NCI-H526 treated with DMSO at 0.1 percent for 48 hours (cell line): Measurements from ENCODE around the gene CHTF18.
A peak's percentile ranks its signal among the peaks of the same experiment; 100 is the strongest.

Experiments
- DNase-seq: peaks from one replicate; lab custom pipeline; 2025; lab: John Stamatoyannopoulos, UW

The CHTF18 gene

GRCh38 chr16:794091-794822 is 5.8 kb downstream of the CHTF18 start:
- no peak for DNase-seq

GRCh38 chr16:794853-795466 is 6.5 kb downstream of the CHTF18 start:
- DNase-seq = no peak

DNA sequence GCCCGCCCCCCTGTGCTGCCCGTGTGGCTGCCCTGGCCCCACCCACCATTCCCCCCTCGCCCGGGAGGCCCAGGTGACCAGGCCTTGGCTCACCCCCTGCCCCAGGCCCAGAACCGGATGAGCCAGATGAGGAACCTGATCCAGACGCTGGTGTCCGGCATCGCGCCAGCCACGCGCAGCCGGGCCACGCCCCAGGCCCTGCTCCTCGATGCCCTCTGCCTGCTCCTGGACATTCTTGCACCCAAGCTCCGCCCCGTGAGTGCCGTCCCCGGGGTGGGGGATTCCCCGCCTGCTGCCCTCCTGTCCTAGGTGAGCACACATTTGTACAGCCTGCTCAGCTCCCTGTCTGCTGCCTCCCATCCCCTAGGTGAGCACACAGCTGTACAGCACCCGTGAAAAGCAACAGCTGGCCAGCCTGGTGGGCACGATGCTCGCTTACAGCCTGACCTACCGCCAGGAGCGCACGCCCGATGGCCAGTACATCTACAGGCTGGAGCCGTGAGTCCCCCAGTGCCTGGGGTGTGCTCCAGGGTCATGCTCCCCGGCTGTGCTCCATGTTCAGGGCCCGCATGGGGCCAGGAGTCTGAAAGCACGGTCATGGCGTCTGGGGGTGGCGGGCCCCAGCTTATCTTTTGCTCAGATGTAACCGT is 7.3 kb downstream of the CHTF18 start:
- DNase-seq = no peak

GRCh38 chr16:796296-797119 is 8.1 kb downstream of the CHTF18 start:
- no peak for DNase-seq

- no peak for DNase-seq
Measured at GRCh38 chr16:797120-797420, 8.7 kb downstream of the CHTF18 start.

DNA sequence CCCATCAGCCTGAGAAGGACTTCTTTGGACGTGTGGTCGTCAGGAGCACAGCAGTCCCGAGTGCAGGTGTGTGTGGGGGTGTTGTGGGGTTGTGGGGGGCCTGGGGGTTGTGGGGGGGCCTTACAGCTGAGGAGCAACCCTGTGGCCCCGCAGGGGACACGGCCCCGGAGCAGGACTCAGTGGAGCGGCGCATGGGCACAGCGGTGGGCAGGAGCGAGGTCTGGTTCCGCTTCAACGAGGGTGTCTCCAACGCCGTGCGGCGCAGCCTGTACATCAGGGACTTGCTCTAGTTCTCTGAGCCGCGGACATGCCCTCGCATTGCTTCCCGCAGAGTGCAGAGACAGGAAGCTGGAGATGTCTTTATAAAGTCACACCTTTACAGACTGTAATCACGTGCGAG is 9.3 kb downstream of the CHTF18 start:
- DNase-seq = no peak

- DNase-seq = peak; percentile 49
Measured at GRCh38 chr16:798666-799065, 10.2 kb downstream of the CHTF18 start.

DNA sequence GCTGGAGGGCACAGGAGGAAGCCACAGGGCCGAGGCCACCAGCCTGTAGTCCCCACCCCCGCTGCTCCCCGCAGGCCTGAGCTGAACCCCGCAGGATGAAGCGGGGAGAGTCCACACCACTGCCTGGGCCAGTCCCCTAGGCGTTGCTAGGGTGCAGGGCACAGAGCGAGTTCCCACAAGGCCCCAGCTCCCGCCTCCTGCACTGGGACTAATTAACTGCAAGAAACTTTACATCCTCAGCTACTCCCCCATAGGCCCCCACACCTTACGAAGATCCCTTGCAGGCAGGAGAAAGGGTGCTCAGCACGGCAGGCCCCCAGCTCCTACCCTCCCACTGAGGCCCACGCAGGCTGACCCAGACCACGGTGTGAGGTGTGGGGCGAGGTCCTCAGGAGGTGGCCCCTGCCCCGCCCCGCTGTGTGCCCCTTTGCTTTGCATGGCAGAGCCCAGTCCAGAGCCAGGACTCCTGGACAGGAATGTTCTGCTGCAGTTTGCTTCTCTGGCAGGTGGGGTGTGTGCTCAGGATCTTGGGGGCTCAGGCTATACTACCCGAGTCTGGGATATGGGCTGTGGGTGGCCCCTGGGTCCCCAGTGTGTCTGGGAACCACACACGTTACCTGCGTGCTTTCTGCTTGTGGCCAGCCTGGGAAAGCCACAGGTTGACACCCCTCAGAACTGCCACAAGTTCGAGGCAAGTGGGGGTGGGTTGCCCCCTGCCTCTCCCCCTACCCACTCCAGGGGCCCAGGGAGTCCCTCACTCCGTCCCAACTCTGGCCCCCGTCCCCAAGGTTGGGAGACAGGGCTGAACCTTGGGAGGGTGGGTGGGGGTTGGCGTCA is 10.9 kb downstream of the CHTF18 start:
- DNase-seq = peak; percentile 32

DNA sequence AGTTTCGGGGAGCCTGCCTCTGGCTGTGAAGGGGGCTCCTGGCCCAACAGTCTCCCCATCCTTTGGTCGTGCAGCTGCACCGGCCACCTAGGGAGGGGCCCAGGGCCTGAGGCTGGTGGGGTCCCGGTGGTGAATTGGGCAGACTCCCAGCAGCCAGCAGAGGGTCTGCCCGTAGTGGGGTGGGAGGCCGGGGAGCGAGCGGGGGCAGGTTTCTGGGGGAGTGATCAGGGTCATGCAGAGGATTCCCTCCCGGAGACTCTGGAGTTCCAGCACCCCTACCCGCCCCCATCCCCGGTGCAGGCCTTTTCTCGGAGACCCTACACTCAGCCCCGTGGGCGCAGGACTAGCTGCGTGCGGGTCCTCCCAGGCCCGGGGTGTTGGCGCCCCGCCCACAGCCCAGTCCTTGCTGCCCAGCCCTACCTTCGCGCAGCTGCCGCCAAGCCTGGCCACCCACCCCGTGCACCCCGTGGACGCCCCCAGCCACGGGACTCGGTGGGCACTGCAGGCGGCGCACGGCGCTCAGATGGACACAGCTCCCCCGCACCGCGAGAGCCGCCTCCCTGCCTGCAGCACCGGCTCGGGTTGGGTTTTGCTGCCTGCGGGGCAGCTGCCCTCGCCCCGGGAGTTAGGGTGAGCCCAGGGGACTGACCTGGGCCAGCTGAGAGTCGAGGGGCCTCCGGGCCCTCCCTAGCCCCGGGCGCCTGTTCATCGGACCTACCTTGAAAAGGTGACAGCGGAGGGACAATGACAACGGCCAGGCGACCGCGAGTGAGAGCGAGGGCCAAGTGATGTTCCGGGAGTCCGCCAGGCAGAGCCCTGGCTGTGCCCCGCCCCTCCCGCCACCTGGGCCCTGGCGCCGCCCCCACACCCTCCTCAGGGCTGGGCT is 11.8 kb downstream of the CHTF18 start, which contains the start of gene GNG13:
TSS of gene GNG13 (minus strand) at position 787 of the 886 bp plus-strand sequence. CDS start 1,657 bp downstream, outside the sequence.
- DNase-seq = no peak

- no peak for DNase-seq
Measured at GRCh38 chr16:800834-801511, 12.6 kb downstream of the CHTF18 start.

DNA sequence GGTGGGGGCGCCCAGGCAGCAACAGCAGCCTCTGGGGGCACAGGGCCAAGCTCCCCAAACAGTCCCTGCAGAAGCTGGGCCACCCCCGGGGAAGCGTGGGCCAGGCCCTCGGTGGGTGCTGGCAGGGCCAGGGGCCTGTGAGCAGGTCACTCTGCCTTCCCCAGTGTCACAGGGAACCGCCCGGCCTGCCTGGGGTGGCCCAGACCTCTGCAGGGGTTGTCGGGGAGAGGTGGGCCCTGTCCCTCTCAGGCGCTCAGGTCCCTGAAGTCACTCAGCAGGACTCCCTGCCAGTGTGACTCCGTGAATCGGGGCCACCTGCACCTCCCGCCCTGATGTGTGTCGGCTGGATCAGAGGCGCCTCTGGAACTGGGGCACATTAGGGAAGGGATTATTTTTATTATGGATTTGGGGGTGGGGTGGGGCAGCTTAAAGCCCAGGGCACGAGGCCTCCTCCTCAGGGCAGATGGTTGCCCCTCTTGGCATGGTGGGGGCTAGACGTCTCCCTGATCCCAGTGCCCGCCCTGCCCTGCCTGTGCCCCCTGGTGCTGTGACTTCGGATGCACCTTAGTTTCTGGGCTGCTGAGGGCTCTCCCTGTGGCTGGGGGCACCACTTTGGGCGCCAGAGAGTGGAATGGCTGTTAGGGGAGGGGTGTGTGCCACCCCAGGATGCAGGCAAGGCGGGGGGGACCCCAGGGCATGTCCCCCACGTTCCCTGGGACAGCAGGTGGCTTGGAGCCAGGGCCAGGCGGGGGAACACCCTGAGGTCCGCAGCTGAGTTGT is 13.4 kb downstream of the CHTF18 start:
- no peak for DNase-seq

DNA sequence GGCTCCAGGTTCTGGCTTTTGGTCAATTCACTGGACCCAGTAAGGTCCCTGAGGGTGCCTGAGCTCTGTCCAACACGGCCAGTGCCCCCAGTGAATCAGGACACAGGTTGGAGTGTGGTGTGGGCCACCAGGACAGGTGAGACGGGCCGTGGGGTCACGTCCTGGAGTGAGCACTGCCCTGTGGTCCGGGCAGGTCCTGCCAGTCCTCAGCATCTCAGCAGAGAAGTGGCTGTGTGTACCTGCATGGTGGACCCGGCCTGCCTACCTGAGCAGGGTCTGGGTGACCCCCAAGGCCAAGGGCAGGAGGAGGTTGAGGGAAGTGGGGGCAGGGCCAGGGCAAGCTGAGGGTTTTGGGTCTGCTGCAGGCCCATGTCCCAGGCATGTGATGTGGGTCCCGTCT is 14.0 kb downstream of the CHTF18 start:
- DNase-seq = no peak

- no peak for DNase-seq
Measured at GRCh38 chr16:802914-803753, 14.7 kb downstream of the CHTF18 start.

DNA sequence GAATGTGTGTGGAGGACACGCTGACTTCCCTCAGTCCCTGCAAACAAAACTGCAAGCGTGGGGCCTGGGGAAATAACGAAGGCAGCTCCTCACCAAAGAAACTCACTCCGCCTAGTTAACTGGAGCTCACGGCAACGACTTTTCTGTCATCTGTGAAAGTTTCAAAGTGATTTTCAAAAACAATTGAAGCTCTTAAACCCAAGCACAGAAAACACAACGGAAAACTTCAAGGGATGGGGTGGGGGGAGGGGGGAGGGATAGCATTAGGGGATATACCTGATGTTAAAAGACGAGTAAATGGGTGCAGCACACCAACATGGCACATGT is 15.3 kb downstream of the CHTF18 start:
- DNase-seq = no peak

DNA sequence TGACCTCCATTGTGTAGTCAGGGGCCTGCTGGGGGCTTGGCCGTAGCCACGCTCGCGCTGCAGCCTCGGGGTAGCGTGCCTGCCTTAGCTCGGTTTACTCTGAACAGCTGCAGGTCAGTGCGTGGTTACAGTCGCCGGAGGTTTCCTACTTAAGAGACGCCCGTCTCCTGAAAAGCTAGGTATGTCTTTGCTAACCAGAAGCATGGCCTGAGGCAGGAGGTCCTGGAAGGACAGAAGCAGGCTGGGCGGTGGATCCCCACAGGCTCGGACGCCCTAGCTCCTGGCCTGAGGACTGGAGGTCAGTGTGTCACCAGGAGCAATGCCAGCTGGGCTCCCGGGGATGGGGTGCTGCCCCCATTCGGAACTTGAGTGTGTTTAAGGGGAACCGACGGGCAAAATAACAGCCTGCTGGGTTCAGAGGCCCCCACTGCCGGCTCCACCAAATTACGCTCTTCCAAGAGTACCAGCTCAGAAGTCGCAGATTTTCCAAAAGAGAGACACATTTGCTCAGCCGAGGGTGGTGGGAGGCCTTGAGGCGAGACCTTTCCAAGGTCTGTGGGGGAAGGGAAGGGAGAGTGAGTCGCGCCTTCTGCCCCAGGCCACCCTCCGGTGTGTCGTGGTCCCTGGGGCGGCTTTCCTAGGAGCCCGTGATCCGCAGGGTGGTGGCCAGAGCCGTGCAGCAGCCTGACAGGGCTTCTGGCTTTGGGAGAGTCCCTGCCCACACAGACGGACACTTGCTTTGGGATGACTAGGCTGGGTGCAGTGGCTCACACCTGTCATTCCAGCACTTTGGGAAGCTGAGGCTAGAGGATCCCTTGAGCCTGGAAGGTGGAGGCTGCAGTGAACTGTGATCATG is 16.0 kb downstream of the CHTF18 start:
- no peak for DNase-seq

GRCh38 chr16:805474-805873 is 17.1 kb downstream of the CHTF18 start:
- no peak for DNase-seq

GRCh38 chr16:807347-808084 is 19.1 kb downstream of the CHTF18 start:
- DNase-seq = peak; percentile 64
